ENCODE measurements around the gene ONECUT3. TPM values are rescaled to one million over a fixed set of nuclear protein-coding genes. Genes with fewer than 3 reads are reported as not detected.
A peak's percentile ranks its signal among the peaks of the same experiment; 100 is the strongest.

Gene ONECUT3
- total and polyA plus RNA-seq, 9 of the 15 experiments (the other 6 are each of a cell fraction or from before 2014, with no cell fraction given) = not detected

- Histone ChIP-seq H3K4me3 (no peak overlapping the region), H3K27me3 (ENCODE audit: control insufficient read depth in 2 of 2, insufficient read depth in 2 of 2, low read length in 2 of 2) (peaks cover 14 to 46% of the 10 kb centered on the region in 2 experiments; a peak in 4 of 5 replicates), H2AFZ (ENCODE audit: low read depth, low read length) (no peak overlapping the region), H3K9ac (ENCODE audit: insufficient read depth in 1 of 2, low read depth in 2 of 2, low read length in 2 of 2) (no peak overlapping the region), H3K9me1 (ENCODE audit: control insufficient read depth, insufficient read depth, low read length) (no peaks in the 10 kb centered on the region), H4K20me1 (replicated peaks; ENCODE audit: control insufficient read depth, insufficient read depth, low read length) (no peaks in the 10 kb centered on the region; the same call in 1 of the 2 replicates), H3K4me2 (ENCODE audit: insufficient read depth, low read length) (no peak overlapping the region), H3K4me1 (replicated peaks in 1 of 2; ENCODE audit: control insufficient read depth in 2 of 2, insufficient read depth in 2 of 2, low read length in 2 of 2) (peaks cover 9 to 61% of the 10 kb centered on the region in 2 experiments; a peak in 4 of 5 replicates), H3K9me3 (replicated peaks; ENCODE audit: control insufficient read depth, insufficient read depth, low read depth, low read length) (no peaks in the 10 kb centered on the region), H3K27ac (ENCODE audit: extremely low read depth, low read depth, low read length) (no peak overlapping the region), H3K36me3 (ENCODE audit: control insufficient read depth, insufficient read depth, low read length) (no peaks in the 10 kb centered on the region), H3K79me2 (ENCODE audit: control insufficient read depth, insufficient read depth, low read length) (no peaks in the 10 kb centered on the region)
- FAIRE-seq (no peak), DNase-seq (ENCODE audit: extremely low read depth in 1 of 4, low spot score in 3 of 4) (no peak), ATAC-seq (no peak)
- 11% methylated on average over 33 of the region's 56 CpGs for WGBS (ENCODE audit: insufficient coverage, low coverage, missing lambda C conversion rate)
- intact Hi-C loops (cut with micrococcal nuclease) = loop anchor here (10.0 kb wide), 1 partner anchor 218 kb away; no protein-coding TSS in a partner anchor
- in situ Hi-C loops (cut with MboI) = loop anchor here (10.0 kb wide), 1 partner anchor 218 kb away; no protein-coding TSS in a partner anchor
- ChIA-PET POLR2A (no interaction called here), CTCF (ENCODE audit: low intra/inter-chr PET ratio) (no interaction called here)
- no TSS peak for BruUV-seq (replicated peaks)
- TF ChIP-seq HDAC6 (IDR thresholded peaks at IDR 0.05; ENCODE audit: low read depth, low read length) (peak; percentile 13; the same call in 1 of the 2 replicates), MCM3 (IDR thresholded peaks at IDR 0.05) (no peak)
Observed at GRCh38 chr19:1762243-1763117, 9.2 kb downstream of the ONECUT3 start.
